Stimulated activated CD4-positive, alpha-beta T cell treated with anti-CD3 and anti-CD28 coated beads, Interleukin-1b, Interleukin-23, amount 100 ng/mL, for 4 hours (primary cell): ENCODE results near the gene TAF3.

Experiments
- DNase-seq, 2 donors: peaks; one replicate each; pipeline ENCODE4 v3.0.0-alpha.2; 2020; ENCODE audit warnings: low read depth in 2 of 2

The TAF3 gene

DNA sequence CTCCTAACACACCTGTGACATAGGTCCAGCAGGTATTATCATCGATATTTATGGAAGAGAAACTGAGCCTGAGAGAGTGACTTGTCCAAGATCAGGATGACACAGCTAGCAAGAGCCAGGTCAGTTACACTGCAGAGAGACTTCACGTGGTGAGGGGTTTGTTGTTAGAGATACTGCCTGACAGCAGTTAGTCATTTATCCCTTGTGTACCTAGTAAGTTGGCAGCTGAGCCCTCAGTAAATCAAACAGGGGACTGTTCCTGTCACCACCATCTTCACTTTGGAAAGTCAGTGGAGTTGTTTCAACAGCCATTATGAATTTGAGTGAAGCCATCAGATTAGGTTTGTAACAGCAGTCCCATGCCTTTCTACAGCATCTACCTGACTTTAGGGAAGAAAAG lies 148.7 kb downstream of the TAF3 start:
- DNase-seq: no peak

DNA sequence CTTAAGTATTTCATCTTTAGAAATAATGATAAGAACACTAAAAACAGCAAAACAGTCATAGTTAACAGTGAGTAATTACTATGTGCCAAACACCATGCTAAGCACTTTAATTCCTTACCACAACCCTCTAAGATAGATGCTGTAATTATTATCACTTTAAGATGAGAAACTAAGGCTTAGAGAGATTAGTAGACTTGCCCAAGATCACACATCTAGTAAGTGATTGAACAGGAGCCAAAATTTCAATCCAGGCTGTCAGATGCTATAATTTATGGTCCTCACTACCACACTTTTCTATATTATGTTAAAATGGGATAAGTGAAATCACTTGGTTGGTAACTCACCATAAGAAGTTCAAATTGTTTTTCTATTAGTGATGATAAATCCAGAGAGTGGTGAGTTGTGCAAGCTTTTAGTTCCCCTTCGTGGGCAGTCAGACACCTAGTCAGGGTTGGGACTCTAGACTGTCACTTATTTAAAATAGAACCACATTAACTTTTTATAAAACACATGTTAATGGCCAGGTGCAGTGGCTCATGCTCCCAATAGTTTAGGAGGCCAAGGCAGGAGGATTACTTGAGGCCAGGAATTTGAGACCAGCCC lies 150.3 kb downstream of the TAF3 start:
- DNase-seq: no peak

- DNase-seq: no peak
Observed at GRCh38 chr10:7969623-7970022, 151.3 kb downstream of the TAF3 start.

DNA sequence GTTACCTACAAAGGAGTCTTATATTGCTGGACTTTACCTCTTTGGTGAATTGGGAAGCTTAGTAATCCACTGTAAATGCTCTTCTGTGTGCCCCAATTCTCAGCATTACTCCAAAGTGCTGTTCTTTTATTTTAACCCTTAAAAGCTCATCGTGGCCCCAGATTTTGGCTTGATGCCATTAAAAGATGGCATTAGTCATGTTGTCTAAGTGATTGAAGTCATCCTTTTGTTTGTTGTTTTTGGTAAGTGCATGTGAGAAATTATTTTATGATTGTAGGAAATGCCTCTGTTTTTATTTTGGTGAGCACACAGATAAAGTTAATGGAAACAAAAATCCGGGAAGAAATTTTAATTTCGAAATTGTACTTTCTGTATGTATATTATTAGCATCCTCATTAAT lies 153.6 kb downstream of the TAF3 start:
- no peak for DNase-seq

- DNase-seq: no peak
Observed at GRCh38 chr10:7972367-7972766, 154.1 kb downstream of the TAF3 start.

GRCh38 chr10:7980196-7980595 lies 161.9 kb downstream of the TAF3 start:
- no peak for DNase-seq

- no peak for DNase-seq
Observed at GRCh38 chr10:7982727-7983126, 164.4 kb downstream of the TAF3 start.

GRCh38 chr10:7984325-7984724 lies 166.0 kb downstream of the TAF3 start:
- DNase-seq: no peak

GRCh38 chr10:7984896-7985295 lies 166.6 kb downstream of the TAF3 start:
- no peak for DNase-seq

- no peak for DNase-seq
Observed at GRCh38 chr10:7986851-7987250, 168.5 kb downstream of the TAF3 start.

GRCh38 chr10:7988989-7989388 lies 170.7 kb downstream of the TAF3 start:
- DNase-seq: no peak

DNA sequence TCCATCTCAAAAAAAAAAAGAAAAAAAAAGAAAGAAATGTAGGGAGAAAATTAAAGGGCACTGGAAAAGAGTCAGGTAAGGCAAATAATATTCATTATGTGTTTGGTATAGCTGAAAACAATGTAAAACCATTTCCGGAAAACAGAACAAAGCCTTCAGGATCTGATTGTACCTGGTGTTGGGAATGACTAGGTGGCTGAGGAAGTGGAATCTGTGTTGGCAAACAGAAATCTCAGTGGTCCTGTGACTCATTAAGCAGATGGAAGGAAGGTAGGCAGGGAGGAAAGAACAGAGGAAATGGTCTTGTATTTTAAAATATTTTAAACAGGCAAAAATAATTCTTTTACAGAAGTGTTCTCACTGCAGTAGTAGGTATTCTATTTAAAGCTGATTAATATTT lies 180.5 kb downstream of the TAF3 start:
- no peak for DNase-seq

DNA sequence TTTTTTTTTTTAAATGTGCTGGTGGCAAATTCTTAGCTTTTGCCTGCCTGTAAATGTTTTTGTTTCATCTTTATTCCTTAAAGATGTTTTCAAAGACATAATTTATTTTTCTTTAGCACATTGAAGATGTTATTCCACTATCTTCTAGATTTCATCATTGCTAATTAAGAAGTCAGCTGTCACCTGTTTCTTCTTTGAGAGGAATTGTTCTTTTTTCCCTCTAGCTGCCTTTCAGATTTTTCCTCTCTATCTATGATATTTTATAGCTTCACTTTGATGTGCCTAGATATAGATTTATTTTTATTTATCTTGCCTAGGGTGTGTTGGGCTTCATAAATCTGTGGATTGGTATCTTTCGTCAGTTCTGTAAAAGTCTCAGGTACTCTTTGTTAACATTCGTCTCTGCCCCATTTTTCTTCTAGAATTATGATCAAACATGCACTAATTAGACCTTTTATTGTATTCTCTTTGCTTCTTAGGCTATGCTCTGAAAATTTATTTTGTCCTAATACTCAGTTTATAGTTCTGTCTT lies 186.2 kb downstream of the TAF3 start:
- DNase-seq: no peak

GRCh38 chr10:8006274-8006999 lies 188.1 kb downstream of the TAF3 start:
- no peak for DNase-seq

GRCh38 chr10:8009031-8009430 lies 190.7 kb downstream of the TAF3 start:
- no peak for DNase-seq

DNA sequence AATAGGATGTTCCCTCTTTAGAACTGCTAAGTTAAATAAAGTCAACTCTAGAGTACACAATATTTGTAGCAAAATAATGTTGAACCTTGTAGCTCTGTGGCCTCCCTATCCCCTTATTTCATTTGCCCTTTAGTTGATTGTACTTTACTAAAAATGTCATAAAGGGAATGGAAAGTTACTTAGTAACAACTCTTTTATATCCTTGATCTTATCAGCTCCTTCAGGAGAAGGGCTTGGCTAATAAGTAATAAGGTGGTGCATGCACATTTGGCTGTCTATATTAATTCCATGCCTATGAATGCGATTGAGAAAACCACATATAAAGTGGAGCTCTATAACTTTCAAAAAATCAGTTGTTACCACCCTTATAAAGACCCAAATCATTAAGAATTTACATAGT lies 194.7 kb downstream of the TAF3 start:
- no peak for DNase-seq

GRCh38 chr10:8013619-8014018 lies 195.3 kb downstream of the TAF3 start:
- no peak for DNase-seq

DNA sequence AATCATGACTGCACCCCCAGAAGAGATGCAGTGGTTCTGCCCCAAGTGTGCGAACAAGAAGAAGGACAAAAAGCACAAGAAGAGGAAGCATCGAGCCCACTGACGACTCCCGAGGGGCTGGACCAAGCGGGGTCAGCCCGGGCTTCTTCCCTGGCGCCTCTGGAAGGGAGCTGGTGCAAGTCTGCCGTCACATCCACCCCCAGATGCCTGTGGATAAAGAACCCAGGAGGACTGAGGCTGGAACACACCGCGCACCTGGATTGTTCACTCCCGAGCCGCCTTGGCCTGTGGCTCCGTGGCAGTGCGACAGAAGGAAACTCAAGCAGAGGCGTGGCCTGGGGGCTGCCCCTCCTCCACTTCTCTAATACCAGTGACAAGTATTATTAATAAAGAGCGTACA lies 196.3 kb downstream of the TAF3 start:
- DNase-seq: no peak

DNA sequence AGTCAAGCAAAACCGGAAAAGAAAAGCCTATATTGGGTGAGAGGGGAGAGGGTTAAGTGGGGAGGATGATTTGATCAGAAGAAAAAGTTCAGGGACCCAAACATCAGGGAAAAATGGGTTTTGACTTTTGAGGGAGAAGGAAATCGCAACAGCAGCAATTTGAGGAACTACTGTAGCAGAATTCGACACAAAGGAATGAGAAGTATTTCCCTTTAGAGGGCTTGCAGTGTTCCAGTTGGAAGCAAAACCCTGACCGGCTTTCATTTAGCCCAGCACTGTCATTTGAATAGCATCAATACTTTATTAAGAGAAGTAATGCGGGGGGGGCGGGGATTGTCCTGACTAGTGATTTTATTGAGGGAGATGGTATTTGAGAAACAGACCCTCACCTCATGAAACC lies 199.0 kb downstream of the TAF3 start:
- DNase-seq: no peak

GRCh38 chr10:8023321-8023720 lies 205.0 kb downstream of the TAF3 start:
- DNase-seq: no peak

- no peak for DNase-seq
Observed at GRCh38 chr10:8023851-8024250, 205.5 kb downstream of the TAF3 start.

- DNase-seq: no peak
Observed at GRCh38 chr10:8026349-8027259, 208.3 kb downstream of the TAF3 start.
